ENCODE measurements around the gene SIGLEC12. TPM values are rescaled to one million over a fixed set of nuclear protein-coding genes. Genes with fewer than 3 reads are reported as not detected.

Gene SIGLEC12
- total and polyA plus RNA-seq, 2 of the 13 experiments (the other 11 are each of a cell fraction or from before 2014, with no cell fraction given), result not detected

- BruUV-seq (replicated peaks), result no TSS peak
- CTCF ChIA-PET (ENCODE audit: low intra/inter-chr PET ratio, low total read pairs), result no interaction called here
- Histone ChIP-seq H3K4me2 (ENCODE audit: low read depth, low read length) (no peak overlapping the region), H3K36me3 (replicated peaks in 1 of 2; ENCODE audit: control insufficient read depth in 1 of 2, insufficient read depth in 2 of 2, low read length in 2 of 2) (no peaks in the 10 kb centered on the region), H3K79me2 (ENCODE audit: insufficient read depth, low read length) (no peaks in the 10 kb centered on the region), H3K27ac (ENCODE audit: extremely low read length, insufficient read depth, low read length) (no peak overlapping the region), H3K4me1 (ENCODE audit: insufficient read depth, low read length) (no peaks in the 10 kb centered on the region), H3K9me3 (ENCODE audit: low read length) (no peaks in the 10 kb centered on the region), H4K20me1 (ENCODE audit: insufficient read depth, low read length) (no peaks in the 10 kb centered on the region), H3K9ac (ENCODE audit: insufficient read depth, low read depth, low read length) (no peak overlapping the region), H2AFZ (ENCODE audit: low read length) (no peak overlapping the region), H3K4me3 (replicated peaks in 1 of 3; ENCODE audit: insufficient read depth in 1 of 3, low read depth in 2 of 3, low read length in 3 of 3) (no peak overlapping the region), H3K27me3 (ENCODE audit: control insufficient read depth in 1 of 2, insufficient read depth in 2 of 2, low read length in 2 of 2) (peaks cover 0 to 1% of the 10 kb centered on the region in 2 experiments; a peak in 1 of 5 replicates)
- DNase-seq (ENCODE audit: low spot score) (no peak), FAIRE-seq (no peak), ATAC-seq (no peak)
- TF ChIP-seq TEF (CRISPR knock-in tag; IDR thresholded peaks at IDR 0.05) (no peak), SP5 (CRISPR knock-in tag; IDR thresholded peaks at IDR 0.05; ENCODE audit: borderline replicate concordance, low read depth) (no peak), ZNF337 (CRISPR knock-in tag; IDR thresholded peaks at IDR 0.05; ENCODE audit: borderline replicate concordance, low read depth) (no peak), CENPX (CRISPR knock-in tag; IDR thresholded peaks at IDR 0.05) (no peak), ZBTB42 (CRISPR knock-in tag; IDR thresholded peaks at IDR 0.05) (no peak), ZNF33B (CRISPR knock-in tag; IDR thresholded peaks at IDR 0.05) (no peak), ZNF12 (CRISPR knock-in tag; IDR thresholded peaks at IDR 0.05) (no peak), ZNF430 (CRISPR knock-in tag; IDR thresholded peaks at IDR 0.05) (no peak), TOE1 (CRISPR knock-in tag; IDR thresholded peaks at IDR 0.05) (no peak), TBX3 (IDR thresholded peaks at IDR 0.05; ENCODE audit: borderline replicate concordance) (no peak), CAMTA2 (CRISPR knock-in tag; IDR thresholded peaks at IDR 0.05; ENCODE audit: borderline replicate concordance) (no peak), ZNF276 (CRISPR knock-in tag; IDR thresholded peaks at IDR 0.05; ENCODE audit: low read depth) (no peak), ZNF362 (CRISPR knock-in tag; IDR thresholded peaks at IDR 0.05; ENCODE audit: borderline replicate concordance) (no peak), SIN3A (IDR thresholded peaks at IDR 0.05; ENCODE audit: borderline replicate concordance, low read depth, low read length) (no peak), SRSF4 (IDR thresholded peaks at IDR 0.05; ENCODE audit: low read depth, low read length, poor library complexity, severe bottlenecking) (no peak), ZNF747 (CRISPR knock-in tag; IDR thresholded peaks at IDR 0.05; ENCODE audit: borderline replicate concordance) (no peak), ZNF691 (CRISPR knock-in tag; IDR thresholded peaks at IDR 0.05; ENCODE audit: borderline replicate concordance, low read depth) (no peak), ZSCAN29 (CRISPR knock-in tag; conservative IDR thresholded peaks at IDR 0.05) (no peak)
- 0% methylated on average over 2 of the region's 2 CpGs for WGBS (ENCODE audit: low lambda C conversion rate)
- POLR2A ChIA-PET, result no interaction called here
- in situ Hi-C loops (cut with HindIII; ENCODE audit: extremely low pct_ligation_motif_present, low pct_unique_long_range_greater_than_20kb) (no loop called here), intact Hi-C loops (cut with micrococcal nuclease; ENCODE audit: unreplicated experiment) (no loop called here)
Measured at GRCh38 chr19:51489113-51489512, 12.5 kb downstream of the SIGLEC12 start.

Data from HepG2 (cell line).